ENCODE data around the gene EYS.

DNA sequence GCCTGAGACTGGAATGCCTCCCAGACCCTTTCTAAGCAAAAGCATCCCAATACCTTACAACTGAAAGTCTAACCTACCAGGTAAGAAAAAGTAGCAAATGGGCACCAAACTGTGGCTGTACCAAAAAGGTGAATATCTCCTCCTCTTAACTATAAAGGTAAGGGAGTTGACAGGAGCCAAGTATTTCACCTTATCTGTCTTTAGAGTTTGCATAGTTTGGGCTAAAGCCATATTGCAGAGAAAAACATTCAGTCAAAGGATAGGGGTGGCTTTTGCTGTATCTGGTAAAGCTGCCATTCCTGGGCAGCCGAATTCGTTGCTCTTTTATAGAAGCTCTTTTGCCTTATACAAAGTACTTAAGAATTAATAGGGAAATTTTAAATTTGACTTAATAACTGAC, 2033.3 kb downstream of the EYS start:
- TF ChIP-seq, protein P1, sequence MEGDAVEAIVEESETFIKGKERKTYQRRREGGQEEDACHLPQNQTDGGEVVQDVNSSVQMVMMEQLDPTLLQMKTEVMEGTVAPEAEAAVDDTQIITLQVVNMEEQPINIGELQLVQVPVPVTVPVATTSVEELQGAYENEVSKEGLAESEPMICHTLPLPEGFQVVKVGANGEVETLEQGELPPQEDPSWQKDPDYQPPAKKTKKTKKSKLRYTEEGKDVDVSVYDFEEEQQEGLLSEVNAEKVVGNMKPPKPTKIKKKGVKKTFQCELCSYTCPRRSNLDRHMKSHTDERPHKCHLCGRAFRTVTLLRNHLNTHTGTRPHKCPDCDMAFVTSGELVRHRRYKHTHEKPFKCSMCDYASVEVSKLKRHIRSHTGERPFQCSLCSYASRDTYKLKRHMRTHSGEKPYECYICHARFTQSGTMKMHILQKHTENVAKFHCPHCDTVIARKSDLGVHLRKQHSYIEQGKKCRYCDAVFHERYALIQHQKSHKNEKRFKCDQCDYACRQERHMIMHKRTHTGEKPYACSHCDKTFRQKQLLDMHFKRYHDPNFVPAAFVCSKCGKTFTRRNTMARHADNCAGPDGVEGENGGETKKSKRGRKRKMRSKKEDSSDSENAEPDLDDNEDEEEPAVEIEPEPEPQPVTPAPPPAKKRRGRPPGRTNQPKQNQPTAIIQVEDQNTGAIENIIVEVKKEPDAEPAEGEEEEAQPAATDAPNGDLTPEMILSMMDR (IDR thresholded peaks at IDR 0.05 in 2 of 3, conservative IDR thresholded peaks at IDR 0.05 in 1 of 3; ENCODE audit: borderline replicate concordance in 1 of 3, insufficient read depth in 1 of 3, low read depth in 2 of 3, low read length in 2 of 3), result no peak
- no peak for TF ChIP-seq POLR2A (IDR thresholded peaks at IDR 0.05; ENCODE audit: borderline replicate concordance, extremely low read depth, insufficient read depth, insufficient read length)
- TF ChIP-seq, protein P2, sequence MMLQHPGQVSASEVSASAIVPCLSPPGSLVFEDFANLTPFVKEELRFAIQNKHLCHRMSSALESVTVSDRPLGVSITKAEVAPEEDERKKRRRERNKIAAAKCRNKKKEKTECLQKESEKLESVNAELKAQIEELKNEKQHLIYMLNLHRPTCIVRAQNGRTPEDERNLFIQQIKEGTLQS (IDR thresholded peaks at IDR 0.05), result no peak
- TF ChIP-seq JUND (IDR thresholded peaks at IDR 0.05), result no peak
- no peak for TF ChIP-seq EZH2phosphoT487 (IDR thresholded peaks at IDR 0.05; ENCODE audit: borderline replicate concordance)
- TF ChIP-seq EGR1 (IDR thresholded peaks at IDR 0.05; ENCODE audit: low read depth), result no peak
- no peak for TF ChIP-seq FOSL1 (IDR thresholded peaks at IDR 0.05; ENCODE audit: low read depth)
- TF ChIP-seq SIN3A (IDR thresholded peaks at IDR 0.05; ENCODE audit: low read depth), result no peak
- TF ChIP-seq SP1 (IDR thresholded peaks at IDR 0.05; ENCODE audit: low read depth), result no peak
